DOHH2 (cell line): ENCODE results near the gene CACNA1I.

Experiments
- CTCF ChIP-seq: fragments of 200-600 bp; sonication (generic); IDR thresholded peaks from one replicate; pipeline ENCODE4 v1.5.1; 2014; ENCODE audit warnings: antibody characterized with exemption, mild to moderate bottlenecking, low read depth, low read length; ENCODE audit not compliant: poor library complexity, severe bottlenecking
- EZH2phosphoT487 ChIP-seq: fragments of 200-600 bp; sonication (generic); IDR thresholded peaks from 2 replicates; pipeline ENCODE4 v1.6.1; 2017; ENCODE audit warnings: borderline replicate concordance, mild to moderate bottlenecking, antibody characterized with exemption, low read length, moderate library complexity, mixed read lengths

DNA sequence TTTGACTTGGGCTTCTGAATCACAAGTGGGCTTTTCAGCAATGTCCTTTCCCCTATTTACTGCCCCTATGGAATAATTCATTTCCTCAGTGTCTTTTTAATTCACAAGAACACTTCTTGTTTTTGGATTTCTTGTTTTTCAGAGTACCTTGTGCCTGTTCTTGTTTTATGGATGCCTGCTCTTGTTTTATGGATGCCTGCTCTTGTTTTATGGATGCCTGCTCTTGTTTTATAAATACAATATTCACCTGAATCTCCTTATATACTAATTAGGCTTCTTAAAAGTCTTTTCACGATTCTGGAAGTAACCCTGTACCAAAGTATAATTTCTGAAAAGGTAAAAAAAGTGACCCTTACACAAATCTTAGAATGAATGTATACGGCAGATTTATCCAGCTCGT, 32.8 kb downstream of the CACNA1I start:
- no peak for TF ChIP-seq CTCF
- TF ChIP-seq EZH2phosphoT487, result no peak
